NCI-H2196 (cell line): ENCODE data around the gene NUDT2.
"Not testable (repeated sequence)": the region's sequence is repeated elsewhere in the genome, so short reads cannot be mapped to it uniquely, and the experiment has no call there.

Experiments used
- DNase-seq: peaks from one replicate; lab custom pipeline; 2025; ENCODE audit not compliant: unreplicated experiment; lab: John Stamatoyannopoulos, UW

NUDT2 gene

GRCh38 chr9:34328987-34329832 is at the start of gene NUDT2, which contains the start of gene KIF24:
TSS of gene NUDT2 (plus strand) at chr9:34329569. CDS start at chr9:34339040, 9,471 bp downstream.
TSS of gene KIF24 (minus strand) at chr9:34329268. CDS start at chr9:34311346, 17,922 bp downstream.
- peak; percentile 100 for DNase-seq

GRCh38 chr9:34282096-34282495 is 47.3 kb upstream of the NUDT2 start:
- DNase-seq = no peak

GRCh38 chr9:34289159-34289558 is 40.2 kb upstream of the NUDT2 start:
- no peak for DNase-seq

- no peak for DNase-seq
These were observed 38.3 kb upstream of the NUDT2 start for GRCh38 chr9:34291023-34291422.

GRCh38 chr9:34291423-34291822 is 37.9 kb upstream of the NUDT2 start:
- DNase-seq = no peak

- no peak for DNase-seq
These were observed 36.8 kb upstream of the NUDT2 start for GRCh38 chr9:34292552-34292951.

- not testable (repeated sequence) for DNase-seq
These were observed 28.3 kb upstream of the NUDT2 start for GRCh38 chr9:34301064-34301463.

GRCh38 chr9:34308316-34308715 is 21.1 kb upstream of the NUDT2 start:
- DNase-seq = not testable (repeated sequence)

GRCh38 chr9:34310215-34310614 is 19.2 kb upstream of the NUDT2 start:
- DNase-seq = no peak

- DNase-seq = no peak
These were observed 17.7 kb upstream of the NUDT2 start for GRCh38 chr9:34311499-34312185.

GRCh38 chr9:34317436-34317835 is 11.9 kb upstream of the NUDT2 start:
- DNase-seq = no peak

GRCh38 chr9:34318163-34318790 is 11.1 kb upstream of the NUDT2 start:
- DNase-seq = no peak

- no peak for DNase-seq
These were observed 7.9 kb upstream of the NUDT2 start for GRCh38 chr9:34321451-34321850.

- DNase-seq = no peak
These were observed 6.3 kb upstream of the NUDT2 start for GRCh38 chr9:34322899-34323591.

- no peak for DNase-seq
These were observed 2.7 kb upstream of the NUDT2 start for GRCh38 chr9:34326690-34327089.

- DNase-seq = peak; percentile 63
These were observed 826 bp upstream of the NUDT2 start for GRCh38 chr9:34328500-34328986.

- DNase-seq = no peak
These were observed 1.8 kb downstream of the NUDT2 start for GRCh38 chr9:34331196-34331595.

GRCh38 chr9:34332076-34332964 is 3.0 kb downstream of the NUDT2 start:
- peak; percentile 56 for DNase-seq

- no peak for DNase-seq
These were observed 4.5 kb downstream of the NUDT2 start for GRCh38 chr9:34333836-34334235.

- DNase-seq = no peak
These were observed 5.0 kb downstream of the NUDT2 start for GRCh38 chr9:34334337-34334824.
